GM12891 (cell line): ENCODE measurements around the gene MRPS12.

Experiments
- PAX5 ChIP-seq: IDR thresholded peaks from 2 replicates; pipeline ENCODE4 v1.6.1; 2011; ENCODE audit warnings: low read length, moderate library complexity, mild to moderate bottlenecking; ENCODE audit not compliant: insufficient read depth, severe bottlenecking
- POLR2A ChIP-seq: IDR thresholded peaks from 2 replicates; pipeline ENCODE4 v1.6.1; 2011; ENCODE audit warnings: low read depth, low read length, control low read depth
- POLR2AphosphoS5 ChIP-seq: IDR thresholded peaks from 2 replicates; pipeline ENCODE4 v1.6.1; 2011; ENCODE audit warnings: low read depth, low read length, control low read depth
- SPI1 ChIP-seq: IDR thresholded peaks from 2 replicates; pipeline ENCODE4 v1.6.1; 2011; ENCODE audit warnings: low read depth, low read length, control low read depth
- TAF1 ChIP-seq: IDR thresholded peaks from 2 replicates; pipeline ENCODE4 v1.6.1; 2011; ENCODE audit warnings: low read depth, low read length, control low read depth

GRCh38 chr19:38890686-38891085 lies 40.1 kb upstream of the MRPS12 start:
- TF ChIP-seq POLR2A, result no peak
- TF ChIP-seq POLR2AphosphoS5, result no peak
- TF ChIP-seq TAF1, result no peak
- TF ChIP-seq PAX5, result no peak
- no peak for TF ChIP-seq SPI1
